ENCODE measurements around the gene PLS1. TPM values are rescaled to one million over a fixed set of nuclear protein-coding genes. Genes with fewer than 3 reads are reported as not detected.

PLS1 gene
- total RNA-seq, 2 experiments from 2014 or later, result 4.0 to 7.2 TPM

DNA sequence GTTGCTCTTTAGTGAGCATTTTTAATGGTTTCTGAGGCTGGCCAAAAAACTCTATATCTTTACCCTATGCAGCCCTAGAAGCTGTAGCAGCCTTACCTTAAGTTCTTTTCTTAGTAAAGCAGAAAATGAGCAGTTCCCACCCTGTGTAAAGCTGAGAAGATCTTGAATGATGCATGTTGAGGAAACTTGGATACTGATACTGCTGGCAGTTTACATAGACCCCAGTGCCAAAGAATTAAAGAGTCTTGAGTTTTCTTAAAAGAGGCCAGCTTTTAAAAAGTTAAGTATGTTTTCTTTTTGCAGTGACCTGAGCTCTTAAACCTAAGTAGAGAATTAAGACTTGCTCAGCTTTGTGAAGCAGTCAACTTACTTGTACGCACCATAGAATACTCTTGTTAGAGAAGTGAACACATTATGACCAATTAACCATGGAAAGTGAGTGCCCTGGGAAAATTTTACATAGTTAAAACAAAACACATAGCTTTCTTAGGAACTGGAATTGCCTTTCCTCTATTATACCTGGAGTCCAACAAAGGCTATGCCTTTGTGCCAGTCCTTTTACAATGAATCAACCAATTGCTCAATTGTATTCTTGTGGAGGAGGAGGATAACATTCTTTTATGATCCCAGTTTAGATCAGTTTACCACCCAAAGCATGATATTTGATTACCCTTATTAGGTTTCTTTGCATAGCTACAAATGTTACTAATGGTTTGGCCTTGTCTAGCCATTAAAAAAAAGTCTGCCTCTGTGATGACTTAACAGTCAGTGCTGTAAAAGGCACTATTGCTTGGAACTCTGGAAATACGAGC lies 28.4 kb downstream of the PLS1 start:
- no peaks in the 10 kb centered on the region for H3K9me2 ChIP-seq (ENCODE audit: insufficient read depth, low read length)
- ChIA-PET POLR2A (interaction anchor here (2.0 kb wide), 1 partner anchor 15 kb away, joined by 5 read pairs; no protein-coding TSS in a partner anchor), CTCF (ENCODE audit: unreplicated experiment) (no interaction called here)
- H3K4me2 ChIP-seq (ENCODE audit: low read length), result no peak overlapping the region
- no peaks in the 10 kb centered on the region for H3K9me3 ChIP-seq (ENCODE audit: low read length)
- H3K36me3 ChIP-seq (ENCODE audit: insufficient read depth, low read length), result no peaks in the 10 kb centered on the region
- intact Hi-C loops (cut with micrococcal nuclease; ENCODE audit: unreplicated experiment), result no loop called here
- H3K4me1 ChIP-seq (ENCODE audit: insufficient read depth, low read length, poor library complexity, severe bottlenecking), result no peaks in the 10 kb centered on the region
- BruUV-seq (replicated peaks), result no TSS peak
- no peak overlapping the region for H2AFZ ChIP-seq (ENCODE audit: low read length)
- H3K27ac ChIP-seq (ENCODE audit: low read depth, low read length, poor library complexity, severe bottlenecking), result no peak overlapping the region
- no peak for TF ChIP-seq EZH2phosphoT487 (IDR thresholded peaks at IDR 0.05; ENCODE audit: borderline replicate concordance, low read depth, low read length)
- TF ChIP-seq, protein P1, sequence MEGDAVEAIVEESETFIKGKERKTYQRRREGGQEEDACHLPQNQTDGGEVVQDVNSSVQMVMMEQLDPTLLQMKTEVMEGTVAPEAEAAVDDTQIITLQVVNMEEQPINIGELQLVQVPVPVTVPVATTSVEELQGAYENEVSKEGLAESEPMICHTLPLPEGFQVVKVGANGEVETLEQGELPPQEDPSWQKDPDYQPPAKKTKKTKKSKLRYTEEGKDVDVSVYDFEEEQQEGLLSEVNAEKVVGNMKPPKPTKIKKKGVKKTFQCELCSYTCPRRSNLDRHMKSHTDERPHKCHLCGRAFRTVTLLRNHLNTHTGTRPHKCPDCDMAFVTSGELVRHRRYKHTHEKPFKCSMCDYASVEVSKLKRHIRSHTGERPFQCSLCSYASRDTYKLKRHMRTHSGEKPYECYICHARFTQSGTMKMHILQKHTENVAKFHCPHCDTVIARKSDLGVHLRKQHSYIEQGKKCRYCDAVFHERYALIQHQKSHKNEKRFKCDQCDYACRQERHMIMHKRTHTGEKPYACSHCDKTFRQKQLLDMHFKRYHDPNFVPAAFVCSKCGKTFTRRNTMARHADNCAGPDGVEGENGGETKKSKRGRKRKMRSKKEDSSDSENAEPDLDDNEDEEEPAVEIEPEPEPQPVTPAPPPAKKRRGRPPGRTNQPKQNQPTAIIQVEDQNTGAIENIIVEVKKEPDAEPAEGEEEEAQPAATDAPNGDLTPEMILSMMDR (conservative IDR thresholded peaks at IDR 0.05; ENCODE audit: low read length), result no peak
- no peaks in the 10 kb centered on the region for H4K20me1 ChIP-seq (ENCODE audit: insufficient read depth, low read length)
- no peak overlapping the region for H3K4me3 ChIP-seq (ENCODE audit: low read depth, low read length, poor library complexity, severe bottlenecking)
- DNase-seq (ENCODE audit: low spot score), result no peak
- H3K79me2 ChIP-seq (ENCODE audit: insufficient read depth, low read depth, low read length), result no peaks in the 10 kb centered on the region

DNA sequence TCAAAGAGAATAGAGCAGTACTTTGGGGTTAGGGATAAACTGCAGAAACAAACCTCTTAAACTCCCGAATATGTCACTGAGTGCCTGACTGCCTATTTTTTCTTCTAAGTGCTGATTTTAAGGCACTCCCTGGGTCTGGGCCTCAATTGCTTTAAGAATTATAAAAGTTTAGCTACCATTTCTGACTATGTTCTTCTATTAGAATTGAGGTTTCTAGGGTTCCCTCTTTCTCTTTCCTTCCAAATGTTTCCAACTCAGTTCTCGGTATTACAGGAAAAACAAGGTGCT lies 28.9 kb downstream of the PLS1 start:
- no peak overlapping the region for H3K27ac ChIP-seq (ENCODE audit: low read depth, low read length, poor library complexity, severe bottlenecking)
- no peak for DNase-seq (ENCODE audit: low spot score)
- no peaks in the 10 kb centered on the region for H3K9me2 ChIP-seq (ENCODE audit: insufficient read depth, low read length)
- no peak overlapping the region for H3K4me3 ChIP-seq (ENCODE audit: low read depth, low read length, poor library complexity, severe bottlenecking)
- BruUV-seq (replicated peaks), result no TSS peak
- no peak overlapping the region for H2AFZ ChIP-seq (ENCODE audit: low read length)
- TF ChIP-seq, protein P1 (conservative IDR thresholded peaks at IDR 0.05; ENCODE audit: low read length), result no peak
- no peak for TF ChIP-seq EZH2phosphoT487 (IDR thresholded peaks at IDR 0.05; ENCODE audit: borderline replicate concordance, low read depth, low read length)
- no peaks in the 10 kb centered on the region for H4K20me1 ChIP-seq (ENCODE audit: insufficient read depth, low read length)
- H3K79me2 ChIP-seq (ENCODE audit: insufficient read depth, low read depth, low read length), result no peaks in the 10 kb centered on the region
- H3K36me3 ChIP-seq (ENCODE audit: insufficient read depth, low read length), result no peaks in the 10 kb centered on the region
- ChIA-PET CTCF (ENCODE audit: unreplicated experiment) (no interaction called here), POLR2A (interaction anchor here (0.7 kb wide), 1 partner anchor 93 kb away, joined by 3 read pairs; no protein-coding TSS in a partner anchor)
- intact Hi-C loops (cut with micrococcal nuclease; ENCODE audit: unreplicated experiment), result no loop called here
- no peaks in the 10 kb centered on the region for H3K9me3 ChIP-seq (ENCODE audit: low read length)
- no peak overlapping the region for H3K4me2 ChIP-seq (ENCODE audit: low read length)
- no peaks in the 10 kb centered on the region for H3K4me1 ChIP-seq (ENCODE audit: insufficient read depth, low read length, poor library complexity, severe bottlenecking)

DNA sequence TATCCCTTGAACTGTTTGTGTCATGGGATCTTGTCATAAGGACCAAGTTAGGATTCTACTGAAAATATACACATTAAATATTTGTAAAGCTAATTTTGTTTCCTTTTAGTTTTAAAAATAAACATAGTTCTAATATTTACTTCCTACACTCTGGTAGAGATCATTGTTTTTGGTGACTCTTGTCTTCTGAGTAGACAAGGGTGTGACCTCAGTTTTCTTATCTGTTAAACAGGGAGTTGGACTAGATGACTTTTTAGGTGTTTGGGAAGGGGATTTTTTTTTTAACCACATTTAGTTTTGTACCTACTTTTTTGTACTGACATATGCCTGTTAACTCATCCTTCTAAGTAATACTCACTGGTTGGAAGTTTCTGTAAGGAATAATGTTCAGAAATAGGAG lies 30.8 kb downstream of the PLS1 start:
- no peaks in the 10 kb centered on the region for H4K20me1 ChIP-seq (ENCODE audit: insufficient read depth, low read length)
- no peak overlapping the region for H3K4me2 ChIP-seq (ENCODE audit: low read length)
- no peaks in the 10 kb centered on the region for H3K9me2 ChIP-seq (ENCODE audit: insufficient read depth, low read length)
- no peaks in the 10 kb centered on the region for H3K4me1 ChIP-seq (ENCODE audit: insufficient read depth, low read length, poor library complexity, severe bottlenecking)
- TF ChIP-seq, protein P1 (conservative IDR thresholded peaks at IDR 0.05; ENCODE audit: low read length), result no peak
- TF ChIP-seq EZH2phosphoT487 (IDR thresholded peaks at IDR 0.05; ENCODE audit: borderline replicate concordance, low read depth, low read length), result no peak
- H3K36me3 ChIP-seq (ENCODE audit: insufficient read depth, low read length), result no peaks in the 10 kb centered on the region
- H3K79me2 ChIP-seq (ENCODE audit: insufficient read depth, low read depth, low read length), result no peaks in the 10 kb centered on the region
- no peak for DNase-seq (ENCODE audit: low spot score)
- H3K4me3 ChIP-seq (ENCODE audit: low read depth, low read length, poor library complexity, severe bottlenecking), result no peak overlapping the region
- CTCF ChIA-PET (ENCODE audit: unreplicated experiment), result no interaction called here
- H3K9me3 ChIP-seq (ENCODE audit: low read length), result no peaks in the 10 kb centered on the region
- intact Hi-C loops (cut with micrococcal nuclease; ENCODE audit: unreplicated experiment), result no loop called here
- no peak overlapping the region for H3K27ac ChIP-seq (ENCODE audit: low read depth, low read length, poor library complexity, severe bottlenecking)
- POLR2A ChIA-PET, result interaction anchor here (0.7 to 1.0 kb wide), 3 partner anchors 14 to 480 kb away, joined by 3 read pairs; no protein-coding TSS in a partner anchor
- BruUV-seq (replicated peaks), result no TSS peak
- no peak overlapping the region for H2AFZ ChIP-seq (ENCODE audit: low read length)

Data from OCI-LY7 (cell line).